ENCODE data around the gene LRRC2. TPM values are rescaled to one million over a fixed set of nuclear protein-coding genes. Genes with fewer than 3 reads are reported as not detected.

LRRC2 gene
- polyA plus RNA-seq, 4 donors = 1.7 to 2.5 (median 2.2) TPM

GRCh38 chr3:46483825-46484224 lies 82.3 kb downstream of the LRRC2 start:
- no peak for DNase-seq (ENCODE audit: low read depth in 4 of 4, low spot score in 2 of 4)

DNA sequence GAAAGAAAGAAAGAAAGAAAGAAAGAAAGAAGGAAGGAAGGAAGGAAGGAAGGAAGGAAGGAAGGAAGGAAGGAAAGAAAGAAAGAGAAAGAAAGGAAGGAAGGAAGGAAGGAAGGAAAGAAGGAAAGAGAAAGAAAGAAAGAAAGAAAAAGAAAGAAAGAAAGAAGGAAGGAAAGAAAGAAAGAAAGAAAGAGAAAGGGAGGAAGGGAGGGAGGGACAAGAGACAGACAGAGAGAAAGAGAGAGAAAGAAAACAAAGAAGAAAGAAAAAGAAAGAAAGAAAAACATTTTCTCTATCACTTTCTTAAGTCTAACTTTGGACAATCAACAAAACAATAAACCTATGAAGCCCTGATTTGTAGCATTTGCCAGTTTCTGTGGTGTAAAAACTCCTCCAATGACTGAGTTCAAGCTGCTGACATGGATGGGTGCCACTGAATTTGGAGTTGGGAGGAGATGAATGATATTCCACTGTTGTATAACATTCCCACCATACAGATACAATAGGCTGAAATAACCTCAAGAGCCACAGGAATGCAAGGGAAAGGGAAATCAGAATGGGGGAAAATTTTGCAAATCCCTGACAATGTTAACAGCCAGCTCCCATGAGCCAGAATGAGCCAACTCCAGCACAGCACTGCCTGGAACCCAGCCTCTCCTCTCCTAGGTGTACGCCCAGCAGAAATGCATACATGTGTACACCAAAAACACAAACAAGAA lies 83.3 kb downstream of the LRRC2 start:
- DNase-seq (ENCODE audit: low read depth in 4 of 4, low spot score in 2 of 4) = no peak

DNA sequence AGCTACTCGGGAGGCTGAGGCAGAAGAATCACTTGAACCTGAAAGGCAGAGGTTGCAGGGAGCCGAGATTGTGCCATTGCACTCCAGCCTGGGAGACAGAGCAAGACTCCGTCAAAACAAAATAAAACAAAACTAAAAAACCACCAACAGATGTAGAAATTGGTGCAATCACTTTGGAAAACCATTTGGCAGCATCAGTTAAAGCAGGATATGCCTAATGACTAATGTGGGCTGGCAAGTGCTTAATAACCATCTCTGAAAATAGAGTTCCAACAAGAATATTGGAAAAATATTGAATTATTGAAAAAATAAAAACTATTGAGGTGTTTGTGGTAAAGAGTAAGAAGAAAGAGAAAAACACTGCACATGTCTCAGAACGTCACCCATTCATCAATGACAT lies 84.5 kb downstream of the LRRC2 start:
- no peak for DNase-seq (ENCODE audit: low read depth in 4 of 4, low spot score in 2 of 4)

DNA sequence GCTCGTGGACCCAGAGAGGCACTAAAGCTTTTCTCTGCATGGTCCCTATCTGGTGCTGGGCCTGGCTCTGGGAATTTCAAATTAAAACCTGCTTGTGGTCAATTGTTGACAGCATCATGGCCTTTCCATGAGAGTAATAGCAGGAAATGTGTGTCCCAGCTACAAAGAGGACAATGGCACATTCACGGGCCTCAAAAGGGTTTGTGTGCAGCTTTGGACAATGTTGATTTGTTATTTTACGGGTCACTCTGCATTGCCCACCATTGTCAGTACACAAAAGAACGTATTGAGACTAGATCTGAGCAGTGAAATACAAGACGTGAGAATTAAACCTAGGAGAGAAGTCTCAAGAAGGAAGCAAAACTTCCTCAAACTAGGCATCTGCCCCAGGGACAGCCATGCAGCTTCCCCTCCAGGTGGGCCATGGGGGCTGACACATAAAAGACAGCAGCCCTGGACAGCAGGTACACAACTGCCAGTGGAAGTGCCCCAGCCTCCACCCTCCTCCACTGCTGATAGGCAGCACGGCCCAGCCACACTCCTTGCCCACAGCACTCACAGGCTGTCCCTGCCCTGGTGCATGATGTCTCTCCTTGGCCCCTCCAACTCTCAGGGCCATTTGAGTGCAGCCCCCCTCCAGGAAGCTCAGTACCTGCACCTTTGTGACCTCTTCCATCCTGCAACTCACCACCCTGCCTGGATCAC lies 85.5 kb downstream of the LRRC2 start:
- no peak for DNase-seq (ENCODE audit: low read depth in 4 of 4, low spot score in 2 of 4)

- DNase-seq (ENCODE audit: low read depth in 4 of 4, low spot score in 2 of 4) = no peak
Observed at GRCh38 chr3:46479696-46480095, 86.4 kb downstream of the LRRC2 start.

DNA sequence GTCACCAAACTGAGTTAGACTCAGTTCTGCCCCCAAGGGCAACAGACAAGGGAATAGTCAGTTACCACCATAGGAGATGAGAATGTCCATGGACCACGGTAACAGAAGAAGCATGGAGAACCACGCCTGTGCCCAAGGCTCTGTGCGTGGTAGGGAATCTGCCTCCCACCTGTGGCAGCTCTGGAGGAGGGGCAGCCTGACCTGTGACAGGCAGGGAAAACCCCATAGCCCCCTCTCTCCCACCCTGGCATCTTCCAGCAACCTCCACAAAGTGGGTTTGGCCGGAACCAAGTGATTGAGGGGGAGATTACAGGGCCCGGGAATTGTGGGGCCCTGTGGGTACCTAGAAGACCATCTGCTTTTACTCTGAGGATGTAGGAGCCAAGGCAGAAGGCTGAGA lies 87.1 kb downstream of the LRRC2 start:
- DNase-seq (ENCODE audit: low read depth in 4 of 4, low spot score in 2 of 4) = no peak

- DNase-seq (ENCODE audit: low read depth in 4 of 4, low spot score in 2 of 4) = no peak
Observed at GRCh38 chr3:46478341-46478740, 87.8 kb downstream of the LRRC2 start.

DNA sequence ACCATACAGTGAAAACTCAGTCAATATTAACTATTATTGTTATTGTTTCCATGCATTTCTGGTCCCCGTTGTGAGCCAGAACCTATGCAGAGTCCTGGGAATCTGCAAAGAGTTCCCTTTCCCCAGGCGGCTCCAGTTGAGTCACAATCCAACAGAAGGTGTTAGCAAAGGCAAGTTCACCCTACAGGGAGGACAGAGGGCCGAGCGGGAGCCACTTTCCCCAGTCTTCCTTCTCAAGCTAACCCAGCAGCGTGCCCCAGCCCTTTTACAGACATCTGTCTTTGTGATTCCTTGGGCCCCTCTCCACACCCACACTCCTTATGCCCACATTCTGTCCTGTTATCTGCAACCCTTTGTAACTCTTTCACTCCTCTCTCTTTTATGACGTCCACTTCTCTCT lies 88.3 kb downstream of the LRRC2 start:
- DNase-seq (ENCODE audit: low read depth in 4 of 4, low spot score in 2 of 4) = no peak

GRCh38 chr3:46477145-46477544 lies 89.0 kb downstream of the LRRC2 start:
- DNase-seq (ENCODE audit: low read depth in 4 of 4, low spot score in 2 of 4) = no peak

GRCh38 chr3:46472736-46473135 lies 93.4 kb downstream of the LRRC2 start:
- no peak for DNase-seq (ENCODE audit: low read depth in 4 of 4, low spot score in 2 of 4)

- no peak for DNase-seq (ENCODE audit: low read depth in 4 of 4, low spot score in 2 of 4)
Observed at GRCh38 chr3:46471371-46471914, 94.7 kb downstream of the LRRC2 start.

- no peak for DNase-seq (ENCODE audit: low read depth in 4 of 4, low spot score in 2 of 4)
Observed at GRCh38 chr3:46470831-46471230, 95.3 kb downstream of the LRRC2 start.

GRCh38 chr3:46469680-46470357 lies 96.3 kb downstream of the LRRC2 start:
- no peak for DNase-seq (ENCODE audit: low read depth in 4 of 4, low spot score in 2 of 4)

GRCh38 chr3:46468753-46469600 lies 97.1 kb downstream of the LRRC2 start:
- no peak for DNase-seq (ENCODE audit: low read depth in 4 of 4, low spot score in 2 of 4)

- DNase-seq (ENCODE audit: low read depth in 4 of 4, low spot score in 2 of 4) = no peak
Observed at GRCh38 chr3:46467562-46467961, 98.5 kb downstream of the LRRC2 start.

- DNase-seq (ENCODE audit: low read depth in 4 of 4, low spot score in 2 of 4) = no peak
Observed at GRCh38 chr3:46466871-46467403, 99.2 kb downstream of the LRRC2 start.

DNA sequence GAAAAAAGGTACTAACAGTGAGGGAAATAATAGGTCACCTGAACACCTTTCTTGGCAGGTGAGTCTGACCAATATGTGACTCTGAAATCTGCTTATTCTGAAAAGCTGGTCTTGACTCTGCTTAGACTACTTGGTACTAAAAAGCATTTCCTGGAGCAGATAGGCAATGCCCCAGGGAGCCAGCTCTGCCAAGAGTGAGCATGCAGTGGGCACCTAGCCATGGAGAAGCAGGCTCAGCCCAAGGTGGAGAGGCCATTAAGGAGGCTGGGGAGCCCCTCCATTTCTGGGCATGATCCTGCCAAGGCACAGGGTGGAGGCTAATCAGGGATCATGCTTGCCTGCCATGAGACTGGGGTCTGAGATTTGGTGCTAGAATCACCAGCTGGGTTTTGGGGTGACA lies 99.8 kb downstream of the LRRC2 start:
- no peak for DNase-seq (ENCODE audit: low read depth in 4 of 4, low spot score in 2 of 4)

Data from left renal cortex interstitium (tissue), 4 donors.